GM23338 (cell line): ENCODE measurements around the gene CSTPP1. TPM values are rescaled to one million over a fixed set of nuclear protein-coding genes. Genes with fewer than 3 reads are reported as not detected.

ENCODE experiments used
- ATAC-seq: fragments of 200-7000 bp; cut with Tn5 transposase; 3 replicates; pipeline ENCODE4 v1.9.1; 2020
- DNase-seq: peaks from one replicate; pipeline ENCODE4 v3.0.0-alpha.2; 2015; ENCODE audit warnings: low spot score
- H2AFZ ChIP-seq: fragments of 200-600 bp; sonication (generic); 2 replicates; pipeline ENCODE4 v1.8.0; 2016; ENCODE audit warnings: antibody characterized with exemption, mild to moderate bottlenecking, moderate library complexity
- H3F3A ChIP-seq: fragments of 200-600 bp; sonication (generic); replicated peaks from 2 replicates; pipeline ENCODE4 v1.8.0; 2017; ENCODE audit warnings: antibody characterized with exemption, mixed run types, low read depth
- H3K27ac ChIP-seq: fragments of 200-600 bp; sonication (generic); 2 replicates; pipeline ENCODE4 v1.6.1; 2016; ENCODE audit warnings: low read depth
- H3K27me3 ChIP-seq: fragments of 200-600 bp; sonication (generic); 2 replicates; pipeline ENCODE4 v1.8.0; 2016; ENCODE audit warnings: mild to moderate bottlenecking, mixed run types, moderate library complexity; ENCODE audit not compliant: insufficient read depth
- H3K36me3 ChIP-seq: fragments of 200-600 bp; sonication (generic); 2 replicates; pipeline ENCODE4 v1.8.0; 2016; ENCODE audit warnings: mild to moderate bottlenecking; ENCODE audit not compliant: insufficient read depth
- H3K4me1 ChIP-seq: fragments of 200-600 bp; sonication (generic); 2 replicates; pipeline ENCODE4 v1.8.0; 2016; ENCODE audit warnings: mild to moderate bottlenecking, moderate library complexity; ENCODE audit not compliant: insufficient read depth
- H3K4me2 ChIP-seq: fragments of 200-600 bp; sonication (generic); 2 replicates; pipeline ENCODE4 v1.7.1; 2017; ENCODE audit warnings: mixed run types
- H3K4me3 ChIP-seq: fragments of 200-600 bp; sonication (generic); 2 replicates; pipeline ENCODE4 v1.6.1; 2016; ENCODE audit warnings: mixed run types
- H3K79me2 ChIP-seq: fragments of 200-600 bp; sonication (generic); replicated peaks from 2 replicates; pipeline ENCODE4 v1.8.0; 2017; ENCODE audit warnings: mild to moderate bottlenecking; ENCODE audit not compliant: insufficient read depth
- H3K9me2 ChIP-seq: fragments of 200-600 bp; sonication (generic); 2 replicates; pipeline ENCODE4 v1.8.0; 2017; ENCODE audit not compliant: insufficient read depth
- H4K20me1 ChIP-seq: fragments of 200-600 bp; sonication (generic); replicated peaks from 2 replicates; pipeline ENCODE4 v1.8.0; 2017; ENCODE audit warnings: mild to moderate bottlenecking; ENCODE audit not compliant: insufficient read depth
- H3K27ac Mint-ChIP-seq: 2 replicates; pipeline ENCODE4 v1.8.0; 2020; ENCODE audit warnings: inconsistent platforms, mild to moderate bottlenecking, moderate library complexity, mixed read lengths
- H3K27me3 Mint-ChIP-seq: 3 replicates; pipeline ENCODE4 v1.8.0; 2022; ENCODE audit warnings: low read depth, mild to moderate bottlenecking, moderate library complexity, mixed read lengths, inconsistent platforms; ENCODE audit not compliant: insufficient read depth, poor library complexity
- H3K36me3 Mint-ChIP-seq: 3 replicates; pipeline ENCODE4 v1.8.0; 2021; ENCODE audit warnings: low read depth, mild to moderate bottlenecking, inconsistent platforms, moderate library complexity, mixed read lengths
- H3K4me1 Mint-ChIP-seq: 3 replicates; pipeline ENCODE4 v1.8.0; 2020; ENCODE audit warnings: mild to moderate bottlenecking, inconsistent platforms, mixed read lengths
- H3K4me3 Mint-ChIP-seq: 3 replicates; pipeline ENCODE4 v1.8.0; 2021; ENCODE audit warnings: moderate library complexity, mild to moderate bottlenecking, inconsistent platforms, mixed read lengths
- H3K9me3 Mint-ChIP-seq: 3 replicates; pipeline ENCODE4 v1.8.0; 2020; ENCODE audit warnings: moderate library complexity, mild to moderate bottlenecking, inconsistent platforms, mixed read lengths
- CREB1 ChIP-seq: fragments of 250-450 bp; sonication (Bioruptor Pico); IDR thresholded peaks from 2 replicates; pipeline ENCODE4 v1.5.0; 2020; ENCODE audit warnings: low read depth, mild to moderate bottlenecking, moderate library complexity
- EZH2phosphoT487 ChIP-seq: fragments of 200-600 bp; sonication (generic); IDR thresholded peaks from one replicate; pipeline ENCODE4 v1.8.1; 2018; ENCODE audit warnings: antibody characterized with exemption; ENCODE audit not compliant: unreplicated experiment
- JUNB ChIP-seq: IDR thresholded peaks from one replicate; pipeline ENCODE4 v1.6.1; 2016; ENCODE audit warnings: antibody characterized with exemption; ENCODE audit not compliant: unreplicated experiment
- NANOG ChIP-seq: IDR thresholded peaks from 2 replicates; pipeline ENCODE4 v1.6.1; 2016; ENCODE audit warnings: antibody characterized with exemption, borderline replicate concordance
- STAT1 ChIP-seq: IDR thresholded peaks from one replicate; pipeline ENCODE4 v1.6.1; 2016; ENCODE audit warnings: antibody characterized with exemption; ENCODE audit not compliant: unreplicated experiment
- ZNF114 ChIP-seq: fragments of 250-450 bp; sonication (Bioruptor Pico); IDR thresholded peaks from 2 replicates; pipeline ENCODE4 v1.5.0; 2020; ENCODE audit warnings: mild to moderate bottlenecking, moderate library complexity
- ZNF331 ChIP-seq: fragments of 250-450 bp; sonication (Bioruptor Pico); IDR thresholded peaks from 2 replicates; pipeline ENCODE4 v1.5.0; 2020; ENCODE audit warnings: low read depth, mild to moderate bottlenecking, moderate library complexity
- polyA plus RNA-seq: library from polyadenylated mRNA; unstranded; fragments of >200 nt; fragmentation: Nextera tagmentation; extraction: Ambion mirVana; gene quantifications from 2 replicates; pipeline ENCODE4 v1.2.1, GENCODE V29; 2016
- total RNA-seq: library from RNA; depleted of rRNA; stranded (reverse); fragments of >200 nt; shearing (Covaris generic); gene quantifications from 2 replicates; pipeline ENCODE4 v1.2.3, GENCODE V29; 2014
- TF ChIP-seq, protein P1 (sequence below): IDR thresholded peaks from 2 replicates; pipeline ENCODE4 v1.6.1; 2016; ENCODE audit warnings: antibody characterized with exemption
- TF ChIP-seq, protein P2 (sequence below), 2 experiments: fragments of 200-600 bp in 1 of 2; sonication (generic) in 1 of 2; conservative IDR thresholded peaks; 2 replicates each; pipeline versions ENCODE4 v1.5.1 to v1.6.1; 2016 to 2017; ENCODE audit warnings: antibody characterized with exemption in 2 of 2, low read depth in 2 of 2, mild to moderate bottlenecking in 2 of 2, moderate library complexity in 1 of 2
- TF ChIP-seq, protein P3 (sequence below): fragments of 250-450 bp; sonication (Bioruptor Pico); IDR thresholded peaks from 2 replicates; pipeline ENCODE4 v1.5.0; 2020; ENCODE audit warnings: mild to moderate bottlenecking, moderate library complexity

CSTPP1 gene
- total and polyA plus RNA-seq, 2 experiments from 2014 or later = 23.5 to 42.6 TPM

DNA sequence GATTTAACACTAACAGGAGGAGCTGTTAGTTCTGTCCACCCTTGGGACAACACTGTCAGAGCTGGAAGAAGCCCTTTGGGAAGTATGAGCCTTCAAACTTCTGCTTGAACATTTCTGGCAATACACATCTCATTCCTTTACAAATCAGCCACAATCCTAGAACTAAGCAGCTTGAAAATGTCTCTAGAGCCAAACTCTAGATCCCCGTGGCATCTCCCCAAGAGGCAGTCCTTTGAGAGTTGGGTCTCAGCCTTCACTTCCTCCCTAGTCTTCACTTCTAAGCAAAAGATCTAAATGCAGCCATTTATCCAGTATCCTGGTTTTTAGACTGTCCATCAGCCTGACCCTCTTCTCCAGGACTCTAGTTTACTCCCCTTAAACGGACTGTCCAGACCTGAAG lies 213.2 kb downstream of the CSTPP1 start:
- ATAC-seq (no peak), DNase-seq (no peak)
- H3K9me3 Mint-ChIP-seq = no peaks in the 10 kb centered on the region
- H3K36me3 Mint-ChIP-seq = no peaks in the 10 kb centered on the region
- no peak overlapping the region for H2AFZ ChIP-seq
- no peak overlapping the region for H3K27ac Mint-ChIP-seq
- H3K4me2 ChIP-seq = no peak overlapping the region
- no peak overlapping the region for H3K4me3 ChIP-seq
- no peak overlapping the region for H3K4me3 Mint-ChIP-seq
- peaks cover 7% of the 10 kb centered on the region for H3K27me3 Mint-ChIP-seq
- no peaks in the 10 kb centered on the region for H3F3A ChIP-seq
- H3K36me3 ChIP-seq = no peaks in the 10 kb centered on the region
- no peaks in the 10 kb centered on the region for H3K79me2 ChIP-seq
- peaks cover 16% of the 10 kb centered on the region for H3K4me1 Mint-ChIP-seq
- no peaks in the 10 kb centered on the region for H3K27me3 ChIP-seq
- no peaks in the 10 kb centered on the region; the same call in 1 of the 2 replicates for H4K20me1 ChIP-seq
- TF ChIP-seq EZH2phosphoT487 = no peak
- TF ChIP-seq, protein P1, sequence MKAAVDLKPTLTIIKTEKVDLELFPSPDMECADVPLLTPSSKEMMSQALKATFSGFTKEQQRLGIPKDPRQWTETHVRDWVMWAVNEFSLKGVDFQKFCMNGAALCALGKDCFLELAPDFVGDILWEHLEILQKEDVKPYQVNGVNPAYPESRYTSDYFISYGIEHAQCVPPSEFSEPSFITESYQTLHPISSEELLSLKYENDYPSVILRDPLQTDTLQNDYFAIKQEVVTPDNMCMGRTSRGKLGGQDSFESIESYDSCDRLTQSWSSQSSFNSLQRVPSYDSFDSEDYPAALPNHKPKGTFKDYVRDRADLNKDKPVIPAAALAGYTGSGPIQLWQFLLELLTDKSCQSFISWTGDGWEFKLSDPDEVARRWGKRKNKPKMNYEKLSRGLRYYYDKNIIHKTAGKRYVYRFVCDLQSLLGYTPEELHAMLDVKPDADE = no peak
- TF ChIP-seq, protein P2, sequence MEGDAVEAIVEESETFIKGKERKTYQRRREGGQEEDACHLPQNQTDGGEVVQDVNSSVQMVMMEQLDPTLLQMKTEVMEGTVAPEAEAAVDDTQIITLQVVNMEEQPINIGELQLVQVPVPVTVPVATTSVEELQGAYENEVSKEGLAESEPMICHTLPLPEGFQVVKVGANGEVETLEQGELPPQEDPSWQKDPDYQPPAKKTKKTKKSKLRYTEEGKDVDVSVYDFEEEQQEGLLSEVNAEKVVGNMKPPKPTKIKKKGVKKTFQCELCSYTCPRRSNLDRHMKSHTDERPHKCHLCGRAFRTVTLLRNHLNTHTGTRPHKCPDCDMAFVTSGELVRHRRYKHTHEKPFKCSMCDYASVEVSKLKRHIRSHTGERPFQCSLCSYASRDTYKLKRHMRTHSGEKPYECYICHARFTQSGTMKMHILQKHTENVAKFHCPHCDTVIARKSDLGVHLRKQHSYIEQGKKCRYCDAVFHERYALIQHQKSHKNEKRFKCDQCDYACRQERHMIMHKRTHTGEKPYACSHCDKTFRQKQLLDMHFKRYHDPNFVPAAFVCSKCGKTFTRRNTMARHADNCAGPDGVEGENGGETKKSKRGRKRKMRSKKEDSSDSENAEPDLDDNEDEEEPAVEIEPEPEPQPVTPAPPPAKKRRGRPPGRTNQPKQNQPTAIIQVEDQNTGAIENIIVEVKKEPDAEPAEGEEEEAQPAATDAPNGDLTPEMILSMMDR (conservative IDR thresholded peaks at IDR 0.05; ENCODE audit: low read depth in 2 of 2) = no peak
- no peak for TF ChIP-seq ZNF114 (CRISPR knock-in tag)
- H3K27ac ChIP-seq = no peak overlapping the region
- H3K4me1 ChIP-seq = peaks cover 6% of the 10 kb centered on the region
- no peaks in the 10 kb centered on the region for H3K9me2 ChIP-seq

DNA sequence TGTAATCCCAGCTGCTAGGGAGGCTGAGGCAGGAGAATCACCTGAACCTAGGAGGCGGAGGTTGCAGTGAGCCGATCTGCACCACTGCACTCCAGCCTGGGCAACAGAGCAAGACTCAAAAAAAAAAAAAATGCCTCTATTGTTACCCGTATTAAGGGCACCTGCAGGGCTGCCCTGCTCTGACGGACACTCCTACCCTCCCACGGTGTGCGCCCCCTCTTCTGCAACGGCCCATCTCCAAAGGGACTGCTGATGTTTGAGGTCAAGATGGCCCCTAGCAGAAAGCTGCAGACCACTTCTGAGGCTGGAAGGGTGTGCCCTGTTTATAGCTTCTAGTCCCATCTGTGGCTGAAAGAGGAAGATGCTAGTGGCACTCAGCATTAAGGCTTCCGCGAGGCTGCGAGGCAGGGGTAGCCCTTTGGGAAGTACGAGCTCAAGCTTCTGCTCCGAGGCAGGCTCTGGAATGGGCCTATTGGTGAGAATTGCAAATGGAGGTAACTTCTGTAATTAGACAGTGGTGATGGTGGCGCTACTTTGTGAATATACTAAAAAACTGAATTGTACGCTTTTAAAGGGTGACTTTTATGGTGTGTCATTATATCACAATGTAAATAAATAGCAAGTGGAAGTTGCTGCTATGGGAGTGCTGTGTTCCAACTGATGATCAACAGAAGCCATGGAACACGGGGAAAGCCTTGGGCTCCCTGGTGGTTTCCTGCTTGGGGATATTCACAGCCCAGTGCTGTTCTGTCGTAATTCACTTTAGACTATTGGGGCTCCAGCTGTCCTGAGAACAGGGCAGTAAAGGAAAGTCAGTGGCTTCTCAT lies 215.8 kb downstream of the CSTPP1 start:
- H3K36me3 Mint-ChIP-seq = no peaks in the 10 kb centered on the region
- H4K20me1 ChIP-seq = no peaks in the 10 kb centered on the region; the same call in 1 of the 2 replicates
- no peaks in the 10 kb centered on the region for H3K36me3 ChIP-seq
- H3K4me3 ChIP-seq = no peak overlapping the region
- peaks cover 20% of the 10 kb centered on the region for H3K4me1 Mint-ChIP-seq
- H3K4me1 ChIP-seq = peaks cover 6% of the 10 kb centered on the region
- H3F3A ChIP-seq = no peaks in the 10 kb centered on the region
- peaks cover 7% of the 10 kb centered on the region for H3K27me3 Mint-ChIP-seq
- H3K4me2 ChIP-seq = no peak overlapping the region
- DNase-seq (no peak), ATAC-seq (no peak)
- no peak overlapping the region for H2AFZ ChIP-seq
- H3K27ac Mint-ChIP-seq = no peak overlapping the region
- H3K9me2 ChIP-seq = no peaks in the 10 kb centered on the region
- no peak overlapping the region for H3K4me3 Mint-ChIP-seq
- no peaks in the 10 kb centered on the region for H3K9me3 Mint-ChIP-seq
- H3K79me2 ChIP-seq = no peaks in the 10 kb centered on the region
- no peak overlapping the region for H3K27ac ChIP-seq
- no peaks in the 10 kb centered on the region for H3K27me3 ChIP-seq
- no peak for TF ChIP-seq CREB1 (CRISPR knock-in tag)
- TF ChIP-seq ZNF114 (CRISPR knock-in tag) = no peak
- no peak for TF ChIP-seq JUNB
- TF ChIP-seq, protein P3, sequence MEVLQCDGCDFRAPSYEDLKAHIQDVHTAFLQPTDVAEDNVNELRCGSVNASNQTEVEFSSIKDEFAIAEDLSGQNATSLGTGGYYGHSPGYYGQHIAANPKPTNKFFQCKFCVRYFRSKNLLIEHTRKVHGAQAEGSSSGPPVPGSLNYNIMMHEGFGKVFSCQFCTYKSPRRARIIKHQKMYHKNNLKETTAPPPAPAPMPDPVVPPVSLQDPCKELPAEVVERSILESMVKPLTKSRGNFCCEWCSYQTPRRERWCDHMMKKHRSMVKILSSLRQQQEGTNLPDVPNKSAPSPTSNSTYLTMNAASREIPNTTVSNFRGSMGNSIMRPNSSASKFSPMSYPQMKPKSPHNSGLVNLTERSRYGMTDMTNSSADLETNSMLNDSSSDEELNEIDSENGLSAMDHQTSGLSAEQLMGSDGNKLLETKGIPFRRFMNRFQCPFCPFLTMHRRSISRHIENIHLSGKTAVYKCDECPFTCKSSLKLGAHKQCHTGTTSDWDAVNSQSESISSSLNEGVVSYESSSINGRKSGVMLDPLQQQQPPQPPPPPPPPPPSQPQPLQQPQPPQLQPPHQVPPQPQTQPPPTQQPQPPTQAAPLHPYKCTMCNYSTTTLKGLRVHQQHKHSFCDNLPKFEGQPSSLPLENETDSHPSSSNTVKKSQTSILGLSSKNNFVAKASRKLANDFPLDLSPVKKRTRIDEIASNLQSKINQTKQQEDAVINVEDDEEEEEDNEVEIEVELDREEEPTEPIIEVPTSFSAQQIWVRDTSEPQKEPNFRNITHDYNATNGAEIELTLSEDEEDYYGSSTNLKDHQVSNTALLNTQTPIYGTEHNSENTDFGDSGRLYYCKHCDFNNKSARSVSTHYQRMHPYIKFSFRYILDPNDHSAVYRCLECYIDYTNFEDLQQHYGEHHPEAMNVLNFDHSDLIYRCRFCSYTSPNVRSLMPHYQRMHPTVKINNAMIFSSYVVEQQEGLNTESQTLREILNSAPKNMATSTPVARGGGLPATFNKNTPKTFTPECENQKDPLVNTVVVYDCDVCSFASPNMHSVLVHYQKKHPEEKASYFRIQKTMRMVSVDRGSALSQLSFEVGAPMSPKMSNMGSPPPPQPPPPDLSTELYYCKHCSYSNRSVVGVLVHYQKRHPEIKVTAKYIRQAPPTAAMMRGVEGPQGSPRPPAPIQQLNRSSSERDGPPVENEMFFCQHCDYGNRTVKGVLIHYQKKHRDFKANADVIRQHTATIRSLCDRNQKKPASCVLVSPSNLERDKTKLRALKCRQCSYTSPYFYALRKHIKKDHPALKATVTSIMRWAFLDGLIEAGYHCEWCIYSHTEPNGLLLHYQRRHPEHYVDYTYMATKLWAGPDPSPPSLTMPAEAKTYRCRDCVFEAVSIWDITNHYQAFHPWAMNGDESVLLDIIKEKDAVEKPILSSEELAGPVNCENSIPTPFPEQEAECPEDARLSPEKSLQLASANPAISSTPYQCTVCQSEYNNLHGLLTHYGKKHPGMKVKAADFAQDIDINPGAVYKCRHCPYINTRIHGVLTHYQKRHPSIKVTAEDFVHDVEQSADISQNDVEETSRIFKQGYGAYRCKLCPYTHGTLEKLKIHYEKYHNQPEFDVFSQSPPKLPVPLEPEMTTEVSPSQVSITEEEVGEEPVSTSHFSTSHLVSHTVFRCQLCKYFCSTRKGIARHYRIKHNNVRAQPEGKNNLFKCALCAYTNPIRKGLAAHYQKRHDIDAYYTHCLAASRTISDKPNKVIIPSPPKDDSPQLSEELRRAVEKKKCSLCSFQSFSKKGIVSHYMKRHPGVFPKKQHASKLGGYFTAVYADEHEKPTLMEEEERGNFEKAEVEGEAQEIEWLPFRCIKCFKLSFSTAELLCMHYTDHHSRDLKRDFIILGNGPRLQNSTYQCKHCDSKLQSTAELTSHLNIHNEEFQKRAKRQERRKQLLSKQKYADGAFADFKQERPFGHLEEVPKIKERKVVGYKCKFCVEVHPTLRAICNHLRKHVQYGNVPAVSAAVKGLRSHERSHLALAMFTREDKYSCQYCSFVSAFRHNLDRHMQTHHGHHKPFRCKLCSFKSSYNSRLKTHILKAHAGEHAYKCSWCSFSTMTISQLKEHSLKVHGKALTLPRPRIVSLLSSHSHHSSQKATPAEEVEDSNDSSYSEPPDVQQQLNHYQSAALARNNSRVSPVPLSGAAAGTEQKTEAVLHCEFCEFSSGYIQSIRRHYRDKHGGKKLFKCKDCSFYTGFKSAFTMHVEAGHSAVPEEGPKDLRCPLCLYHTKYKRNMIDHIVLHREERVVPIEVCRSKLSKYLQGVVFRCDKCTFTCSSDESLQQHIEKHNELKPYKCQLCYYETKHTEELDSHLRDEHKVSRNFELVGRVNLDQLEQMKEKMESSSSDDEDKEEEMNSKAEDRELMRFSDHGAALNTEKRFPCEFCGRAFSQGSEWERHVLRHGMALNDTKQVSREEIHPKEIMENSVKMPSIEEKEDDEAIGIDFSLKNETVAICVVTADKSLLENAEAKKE (CRISPR knock-in tag) = no peak
- TF ChIP-seq, protein P1 = no peak
- TF ChIP-seq ZNF331 (CRISPR knock-in tag) = no peak
- TF ChIP-seq NANOG = no peak
- TF ChIP-seq STAT1 = no peak
